RKO (cell line): ENCODE results near the gene MISP3.

ENCODE experiments used
- DNase-seq: peaks from one replicate; pipeline ENCODE4 v3.0.0-alpha.2; 2016; ENCODE audit warnings: low spot score

Gene MISP3

GRCh38 chr19:14122924-14123323, 50.3 kb downstream of the MISP3 start:
- no peak for DNase-seq
